SKM-1 treated with dmso at 0.1 percent for 144 hours (cell line): ENCODE data around the gene URGCP.
"Not testable (repeated sequence)": the region's sequence is repeated elsewhere in the genome, so short reads cannot be mapped to it uniquely, and the experiment has no call there.

Experiments used
- DNase-seq: peaks from one replicate; lab custom pipeline; 2025; ENCODE audit not compliant: unreplicated experiment; lab: John Stamatoyannopoulos, UW

The URGCP gene

GRCh38 chr7:43915907-43916306, 9.5 kb upstream of the URGCP start:
- DNase-seq, result no peak

GRCh38 chr7:43914795-43915194, 8.4 kb upstream of the URGCP start:
- DNase-seq, result no peak

- DNase-seq, result no peak
Measured at GRCh38 chr7:43905956-43906330, 453 bp downstream of the URGCP start.

- no peak for DNase-seq
Measured at GRCh38 chr7:43905209-43905946, 1.0 kb downstream of the URGCP start.

GRCh38 chr7:43904533-43905208, 1.7 kb downstream of the URGCP start:
- DNase-seq, result no peak

- no peak for DNase-seq
Measured at GRCh38 chr7:43902542-43903054, 3.8 kb downstream of the URGCP start.

- not testable (repeated sequence) for DNase-seq
Measured at GRCh38 chr7:43898571-43898970, 7.8 kb downstream of the URGCP start.

GRCh38 chr7:43895847-43896415, 10.5 kb downstream of the URGCP start:
- no peak for DNase-seq

GRCh38 chr7:43891069-43891955, 15.1 kb downstream of the URGCP start:
- DNase-seq, result no peak

GRCh38 chr7:43890468-43890867, 15.9 kb downstream of the URGCP start:
- DNase-seq, result no peak

- DNase-seq, result no peak
Measured at GRCh38 chr7:43888993-43889945, 17.1 kb downstream of the URGCP start.

- no peak for DNase-seq
Measured at GRCh38 chr7:43884617-43885016, 21.8 kb downstream of the URGCP start.

- no peak for DNase-seq
Measured at GRCh38 chr7:43884209-43884608, 22.2 kb downstream of the URGCP start.

- no peak for DNase-seq
Measured at GRCh38 chr7:43880596-43880995, 25.8 kb downstream of the URGCP start.

GRCh38 chr7:43879477-43879876, 26.9 kb downstream of the URGCP start:
- DNase-seq, result no peak

- no peak for DNase-seq
Measured at GRCh38 chr7:43878867-43879266, 27.5 kb downstream of the URGCP start.

- no peak for DNase-seq
Measured at GRCh38 chr7:43877968-43878864, 28.2 kb downstream of the URGCP start.

GRCh38 chr7:43876976-43877745, 29.2 kb downstream of the URGCP start:
- no peak for DNase-seq
